Smooth muscle cell of the brain vasculature (primary cell): ENCODE results near the gene MAGEB6B.
"Not testable (repeated sequence)": the region's sequence is repeated elsewhere in the genome, so short reads cannot be mapped to it uniquely, and the experiment has no call there.

Experiments
- DNase-seq: peaks from one replicate; pipeline ENCODE4 v3.0.0-alpha.2; 2012; ENCODE audit warnings: low read depth, low spot score

The MAGEB6B gene, protein sequence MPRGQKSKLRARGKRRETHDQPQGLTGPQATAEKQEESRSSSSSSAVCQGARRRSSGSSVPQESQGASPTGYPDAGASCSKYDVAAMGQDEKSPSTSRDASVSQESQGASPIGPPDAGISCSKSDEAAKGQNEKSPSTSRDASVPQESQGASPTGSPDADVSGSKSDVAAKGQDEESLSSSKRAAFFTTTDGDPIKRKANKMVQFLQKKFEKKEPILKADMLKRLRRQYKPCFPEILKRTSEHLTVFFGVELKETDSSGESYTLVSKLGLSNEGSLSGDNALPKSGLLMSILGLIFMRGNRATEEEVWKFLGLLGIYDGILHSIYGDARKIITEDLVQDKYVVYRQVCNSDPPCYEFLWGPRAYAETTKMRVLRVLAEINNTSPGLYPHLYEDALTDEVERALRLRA

DNA sequence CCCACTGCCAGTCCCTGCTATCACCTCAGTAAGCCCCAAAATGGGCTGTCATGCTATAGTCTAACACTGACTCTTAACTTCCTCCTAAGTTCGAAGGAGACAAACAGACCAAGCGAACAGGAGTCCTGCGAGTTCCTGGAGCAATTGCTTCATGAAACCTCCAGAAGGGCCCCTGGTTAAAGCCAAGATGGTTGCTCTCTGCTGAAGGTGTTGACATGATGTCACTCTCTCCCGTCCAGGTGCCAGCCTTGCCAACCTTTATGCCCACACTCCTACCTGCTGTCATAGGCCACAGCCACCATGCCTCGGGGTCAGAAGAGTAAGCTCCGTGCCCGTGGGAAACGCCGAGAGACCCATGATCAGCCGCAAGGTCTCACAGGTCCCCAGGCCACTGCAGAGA lies at the start of gene MAGEB6B:
MAGEB6B (plus strand) TSS at position 301 of the 400 bp plus-strand sequence; CDS start at position 301, 0 bp downstream.
- DNase-seq = no peak

DNA sequence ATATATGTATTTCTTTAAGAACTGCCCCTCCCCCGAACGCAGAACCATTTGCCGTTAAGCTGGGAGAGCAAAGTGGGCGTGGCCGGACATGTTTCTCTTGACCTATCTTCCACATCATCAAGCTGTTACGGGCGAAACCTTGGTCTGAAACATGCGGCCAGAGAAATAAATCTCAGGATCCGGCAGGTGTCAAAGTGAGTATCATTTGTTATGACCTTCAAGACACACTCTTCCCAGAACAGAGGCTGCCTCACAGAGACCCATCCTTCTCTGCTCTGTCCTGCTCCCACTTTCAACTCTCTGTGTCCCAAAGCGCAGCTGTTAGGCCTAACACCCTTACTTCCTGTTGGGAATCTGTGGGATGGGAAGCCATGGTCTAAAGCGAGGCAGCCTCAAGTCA lies 22.1 kb upstream of the MAGEB6B start, which contains the start of gene MAGEB18:
MAGEB18 (plus strand) TSS at position 70 of the 400 bp plus-strand sequence. CDS start 643 bp downstream, outside the sequence.
- no peak for DNase-seq

DNA sequence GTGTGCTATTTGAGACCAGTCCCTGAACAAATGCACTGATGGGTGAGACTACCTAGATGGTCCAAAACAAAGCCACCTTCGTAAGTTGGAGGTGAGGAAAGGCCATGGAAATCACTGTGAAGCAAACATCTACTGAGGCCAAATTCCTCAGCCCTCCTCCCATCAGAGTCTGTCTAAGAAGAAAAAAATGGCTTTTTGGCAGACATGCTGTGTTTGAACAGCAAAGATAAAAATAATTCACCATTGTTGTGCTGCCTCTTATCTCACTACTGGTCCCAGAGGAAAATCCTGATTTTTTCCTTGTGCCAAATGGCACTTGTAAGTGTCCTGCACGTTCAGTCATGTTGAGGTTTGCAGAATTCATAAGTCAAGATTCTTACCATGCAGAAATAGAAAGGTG lies 14.4 kb upstream of the MAGEB6B start:
- DNase-seq = no peak

DNA sequence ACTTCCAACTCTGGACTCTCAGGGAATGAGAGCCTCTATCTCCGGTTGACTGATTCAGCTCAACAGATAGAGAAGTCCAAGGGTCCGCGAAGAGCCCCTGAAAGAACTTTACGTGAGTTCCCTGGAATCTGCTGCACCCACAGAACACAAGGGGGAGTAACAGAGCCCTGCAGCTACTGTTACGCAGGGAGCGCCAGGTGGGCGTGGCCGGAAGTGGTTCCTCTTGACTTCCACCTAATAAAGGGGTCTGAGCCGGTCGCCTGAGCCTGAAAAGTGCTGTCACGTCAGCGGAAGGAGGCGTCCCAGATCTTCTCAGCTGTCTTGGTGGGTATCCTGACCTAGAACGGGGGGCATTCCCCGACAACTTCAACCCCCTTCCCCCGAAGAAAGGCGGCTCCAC lies 31.8 kb downstream of the MAGEB6B start, which contains the start of gene MAGEB6:
MAGEB6 (plus strand) TSS at position 237 of the 400 bp plus-strand sequence. CDS start 1,407 bp downstream, outside the sequence.
- no peak for DNase-seq

DNA sequence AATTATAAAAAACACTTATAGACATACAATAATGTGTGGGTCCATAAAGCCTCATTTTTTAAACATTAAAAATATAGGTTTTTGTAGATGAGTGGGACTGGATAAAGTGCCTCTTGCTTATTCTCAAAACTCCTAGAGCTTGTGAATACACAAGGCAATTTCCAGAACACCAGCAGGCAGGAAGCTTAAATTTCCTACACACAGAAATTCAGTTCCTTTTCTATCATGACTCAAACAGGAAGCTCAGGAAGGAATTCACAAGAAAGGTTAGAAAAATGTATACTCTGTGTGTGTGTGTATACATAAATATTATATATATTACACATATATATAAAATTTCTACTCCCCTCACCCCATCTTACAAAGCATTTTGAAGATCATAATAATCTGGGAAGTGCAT lies 43.2 kb downstream of the MAGEB6B start:
- DNase-seq = no peak

DNA sequence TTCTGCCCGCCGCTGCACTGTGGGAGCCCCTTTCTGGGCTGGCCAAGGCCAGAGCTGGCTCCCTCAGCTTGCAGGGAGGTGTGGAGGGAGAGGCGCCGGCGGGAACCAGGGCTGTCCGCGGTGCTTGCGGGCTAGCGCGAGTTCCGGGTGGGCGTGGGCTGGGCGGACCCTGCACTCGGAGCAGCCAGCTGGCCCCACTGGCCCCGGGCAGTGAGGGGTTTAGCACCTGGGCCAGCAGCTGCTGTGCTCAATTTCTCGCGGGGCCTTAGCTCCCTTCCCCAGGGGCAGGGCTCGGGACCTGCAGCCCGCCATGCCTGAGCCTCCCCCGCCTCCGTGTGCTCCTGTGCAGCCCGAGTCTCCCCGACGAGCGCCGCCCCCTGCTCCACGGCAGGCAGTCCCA lies 44.3 kb downstream of the MAGEB6B start:
- DNase-seq = not testable (repeated sequence)

DNA sequence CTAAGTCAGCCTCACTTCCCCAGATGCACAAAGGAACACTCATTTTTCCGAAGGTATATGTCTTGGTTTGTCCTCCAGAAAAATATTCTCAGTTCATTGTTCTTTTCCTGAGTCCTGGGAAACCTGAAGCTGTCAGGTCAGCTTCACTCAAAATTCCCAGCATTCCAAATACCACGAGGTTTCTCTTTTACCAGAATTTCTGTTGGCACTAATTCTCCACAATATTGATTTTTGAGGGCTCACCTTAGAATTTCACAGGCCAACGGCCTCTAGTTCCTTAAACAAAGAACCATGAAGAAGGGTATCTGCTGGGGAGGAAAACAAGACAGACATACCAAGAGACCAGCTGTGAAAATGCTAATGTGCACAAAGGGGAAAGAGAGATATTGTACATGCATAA lies 47.6 kb downstream of the MAGEB6B start:
- DNase-seq = no peak
